Measurements from ENCODE around the gene ADAMTSL2.
A peak's percentile ranks its signal among the peaks of the same experiment; 100 is the strongest.

The ADAMTSL2 gene

GRCh38 chr9:133534346-133535291 is at the start of gene ADAMTSL2:
TSS of gene ADAMTSL2 (plus strand) at chr9:133534704. CDS start at chr9:133536713, 2,009 bp downstream.
- peak; percentile 69 for DNase-seq

GRCh38 chr9:133485531-133486260 is 48.8 kb upstream of the ADAMTSL2 start:
- no peak for DNase-seq

GRCh38 chr9:133487331-133487725 is 47.2 kb upstream of the ADAMTSL2 start:
- no peak for DNase-seq

GRCh38 chr9:133488686-133489252 is 45.7 kb upstream of the ADAMTSL2 start:
- no peak for DNase-seq

- no peak for DNase-seq
Observed at GRCh38 chr9:133489253-133490190, 45.0 kb upstream of the ADAMTSL2 start.

GRCh38 chr9:133490201-133490681 is 44.3 kb upstream of the ADAMTSL2 start:
- no peak for DNase-seq

- no peak for DNase-seq
Observed at GRCh38 chr9:133490865-133491655, 43.4 kb upstream of the ADAMTSL2 start.

- DNase-seq = no peak
Observed at GRCh38 chr9:133491656-133491925, 42.9 kb upstream of the ADAMTSL2 start.

GRCh38 chr9:133492061-133493021 is 42.2 kb upstream of the ADAMTSL2 start:
- no peak for DNase-seq

GRCh38 chr9:133493428-133493827 is 41.1 kb upstream of the ADAMTSL2 start:
- no peak for DNase-seq

GRCh38 chr9:133493845-133494540 is 40.5 kb upstream of the ADAMTSL2 start:
- no peak for DNase-seq

- DNase-seq = no peak
Observed at GRCh38 chr9:133494636-133495326, 39.7 kb upstream of the ADAMTSL2 start.

GRCh38 chr9:133495327-133496293 is 38.9 kb upstream of the ADAMTSL2 start:
- no peak for DNase-seq

- DNase-seq = no peak
Observed at GRCh38 chr9:133496861-133497842, 37.4 kb upstream of the ADAMTSL2 start.

- DNase-seq = no peak
Observed at GRCh38 chr9:133499132-133499891, 35.2 kb upstream of the ADAMTSL2 start.

GRCh38 chr9:133499892-133500270 is 34.6 kb upstream of the ADAMTSL2 start:
- DNase-seq = no peak
